Liver (tissue), 9 donors: ENCODE results near the gene GARIN5B. TPM values are rescaled to one million over a fixed set of nuclear protein-coding genes. Genes with fewer than 3 reads are reported as not detected.

Source experiments
- DNase-seq: peaks from one replicate; pipeline ENCODE4 v3.0.0-alpha.2; 2017; ENCODE audit warnings: low spot score
- H3K27ac ChIP-seq, 2 donors: one replicate each; pipeline ENCODE4 v1.7.0; 2013; ENCODE audit warnings: inconsistent platforms in 2 of 2, low read length in 2 of 2, control low read depth in 1 of 2, low read depth in 1 of 2, mild to moderate bottlenecking in 1 of 2
- H3K27me3 ChIP-seq, 4 donors: one replicate each; pipeline versions ENCODE4 v1.6.1 to v1.7.0; 2013; ENCODE audit warnings: low read length in 3 of 4, inconsistent platforms in 1 of 4, mild to moderate bottlenecking in 1 of 4, moderate library complexity in 1 of 4; ENCODE audit not compliant: control insufficient read depth in 4 of 4, insufficient read depth in 4 of 4
- H3K36me3 ChIP-seq, 4 donors: one replicate each; pipeline versions ENCODE4 v1.6.1 to v1.7.0; 2013; ENCODE audit warnings: low read length in 3 of 4, mild to moderate bottlenecking in 3 of 4, low read depth in 1 of 4, moderate library complexity in 1 of 4; ENCODE audit not compliant: control insufficient read depth in 4 of 4, insufficient read depth in 3 of 4
- H3K4me1 ChIP-seq, 4 donors: one replicate each; pipeline versions ENCODE4 v1.6.1 to v1.7.0; 2013; ENCODE audit warnings: low read length in 3 of 4, mild to moderate bottlenecking in 3 of 4, moderate library complexity in 1 of 4; ENCODE audit not compliant: control insufficient read depth in 4 of 4, insufficient read depth in 4 of 4
- H3K4me3 ChIP-seq, 3 donors: one replicate each; pipeline versions ENCODE4 v1.6.1 to v1.7.0; 2013; ENCODE audit warnings: low read length in 3 of 3, control low read depth in 1 of 3, low read depth in 1 of 3, mild to moderate bottlenecking in 1 of 3
- H3K9ac ChIP-seq, 2 donors: one replicate each; pipeline ENCODE4 v1.7.0; 2013; ENCODE audit warnings: low read length in 2 of 2, mild to moderate bottlenecking in 2 of 2, moderate library complexity in 2 of 2, control low read depth in 1 of 2, low read depth in 1 of 2
- H3K9me3 ChIP-seq, 4 donors: one replicate each; pipeline versions ENCODE4 v1.6.1 to v1.7.0; 2013; ENCODE audit warnings: low read length in 3 of 4; ENCODE audit not compliant: control insufficient read depth in 4 of 4
- EGR1 ChIP-seq, 2 donors: IDR thresholded peaks; 2 replicates each; pipeline ENCODE4 v1.6.1; 2016 to 2018; ENCODE audit warnings: antibody characterized with exemption in 2 of 2, low read depth in 2 of 2
- FOXA1 ChIP-seq: IDR thresholded peaks from 2 replicates; pipeline ENCODE4 v1.6.1; 2016; ENCODE audit warnings: antibody characterized with exemption
- FOXA2 ChIP-seq: IDR thresholded peaks from 2 replicates; pipeline ENCODE4 v1.6.1; 2016; ENCODE audit warnings: antibody characterized with exemption
- GABPA ChIP-seq, 2 donors: IDR thresholded peaks in 1 of 2; conservative IDR thresholded peaks in 1 of 2; 2 replicates each; pipeline ENCODE4 v1.6.1; 2016; ENCODE audit warnings: antibody characterized with exemption in 2 of 2, mild to moderate bottlenecking in 1 of 2, moderate library complexity in 1 of 2
- HNF4A ChIP-seq, 2 donors: conservative IDR thresholded peaks; 2 replicates each; pipeline ENCODE4 v1.6.1; 2016; ENCODE audit warnings: antibody characterized with exemption in 2 of 2, mild to moderate bottlenecking in 2 of 2
- HNF4G ChIP-seq: IDR thresholded peaks from 2 replicates; pipeline ENCODE4 v1.6.1; 2016; ENCODE audit warnings: antibody characterized with exemption
- JUND ChIP-seq, 2 donors: IDR thresholded peaks; 2 replicates each; pipeline ENCODE4 v1.6.1; 2016; ENCODE audit warnings: antibody characterized with exemption in 2 of 2
- NR2F2 ChIP-seq: IDR thresholded peaks from 2 replicates; pipeline ENCODE4 v1.6.1; 2016; ENCODE audit warnings: antibody characterized with exemption
- RAD21 ChIP-seq, 2 donors: IDR thresholded peaks; 2 replicates each; pipeline ENCODE4 v1.6.1; 2016; ENCODE audit warnings: antibody characterized with exemption in 2 of 2, mild to moderate bottlenecking in 2 of 2
- RXRA ChIP-seq, 2 donors: IDR thresholded peaks; 2 replicates each; pipeline ENCODE4 v1.6.1; 2017 to 2018; ENCODE audit warnings: antibody characterized with exemption in 2 of 2, mild to moderate bottlenecking in 1 of 2
- SP1 ChIP-seq: IDR thresholded peaks from 2 replicates; pipeline ENCODE4 v1.6.1; 2018; ENCODE audit warnings: antibody characterized with exemption, mild to moderate bottlenecking
- TAF1 ChIP-seq: conservative IDR thresholded peaks from 2 replicates; pipeline ENCODE4 v1.6.1; 2016; ENCODE audit warnings: antibody characterized with exemption, mild to moderate bottlenecking
- YY1 ChIP-seq: IDR thresholded peaks from 2 replicates; pipeline ENCODE4 v1.6.1; 2016; ENCODE audit warnings: antibody characterized with exemption, mild to moderate bottlenecking
- WGBS: extraction: QIAGEN DNeasy Blood & Tissue Kit; methylation state at CpG from one replicate; pipeline ENCODE4 v1.1.7; 2013; 5-methylcytosine and 5-hydroxymethylcytosine counted together
- polyA plus RNA-seq, 2 donors: library from polyadenylated mRNA; stranded (reverse) in 1 of 2; unstranded in 1 of 2; fragments of 200-250 nt in 1 of 2; fragments of >200 nt in 1 of 2; fragmentation: Nextera tagmentation in 1 of 2; extraction: Ambion mirVana in 1 of 2; gene quantifications; one replicate each; pipeline versions ENCODE4 v1.2.1 to v1.2.3, GENCODE V29; 2013 to 2015
- total RNA-seq, 2 donors: library from RNA; depleted of rRNA; stranded (reverse); fragments of >200 nt; gene quantifications; one replicate each; pipeline ENCODE4 v1.2.3, GENCODE V29; 2014
- TF ChIP-seq, protein P1 (sequence below): IDR thresholded peaks from 2 replicates; pipeline ENCODE4 v1.6.1; 2016; ENCODE audit warnings: antibody characterized with exemption
- TF ChIP-seq, protein P2 (sequence below): fragments of 150-350 bp; IDR thresholded peaks from 2 replicates; pipeline ENCODE4 v1.5.1; 2017; ENCODE audit warnings: improper control_type of control experiment, low read depth, low read length; ENCODE audit not compliant: missing input control
- TF ChIP-seq, protein P3 (sequence below): IDR thresholded peaks from 2 replicates; pipeline ENCODE4 v1.6.1; 2016; ENCODE audit warnings: antibody characterized with exemption
- TF ChIP-seq, protein P4 (sequence below): IDR thresholded peaks from 2 replicates; pipeline ENCODE4 v1.6.1; 2016; ENCODE audit warnings: antibody characterized with exemption
- TF ChIP-seq, protein P5 (sequence below): IDR thresholded peaks from 2 replicates; pipeline ENCODE4 v1.6.1; 2016; ENCODE audit warnings: antibody characterized with exemption, mild to moderate bottlenecking
- donor health status: healthy.
- donor health status: healthy.
- donor health status: healthy.
- donor health status: healthy.
- donor health status: healthy.

Gene GARIN5B
- total and polyA plus RNA-seq, 4 donors: not detected

DNA sequence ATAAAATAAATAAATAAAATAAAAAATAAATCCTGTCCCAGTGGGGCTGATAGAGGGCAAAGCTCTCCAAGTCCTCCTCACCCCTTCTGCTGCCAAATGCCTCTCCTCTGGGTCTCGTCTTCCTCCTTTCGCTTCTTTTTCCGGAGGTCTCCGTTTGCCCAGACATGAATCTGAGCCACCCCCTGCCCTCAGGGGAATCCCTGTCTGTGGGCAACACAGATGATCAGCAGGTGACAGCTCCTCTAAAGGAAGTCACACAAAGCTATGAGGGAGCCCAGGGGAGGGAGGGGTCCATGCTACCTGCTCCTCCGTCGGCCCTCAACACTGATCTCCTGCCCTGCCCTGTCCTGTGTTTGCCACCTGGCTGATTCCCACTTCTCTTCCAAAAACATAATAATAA, 38.4 kb downstream of the GARIN5B start:
- Histone ChIP-seq H3K4me1 (no peaks in the 10 kb centered on the region), H3K27me3 (peaks cover 0 to 2% (median 0%) of the 10 kb centered on the region in 4 donors), H3K9me3 (no peaks in the 10 kb centered on the region), H3K4me3 (no peak overlapping the region), H3K9ac (no peak overlapping the region), H3K27ac (no peak overlapping the region), H3K36me3 (no peaks in the 10 kb centered on the region)
- WGBS: 88% methylated on average over 6 of the region's 6 CpGs
- no peak for DNase-seq
- TF ChIP-seq, protein P1, sequence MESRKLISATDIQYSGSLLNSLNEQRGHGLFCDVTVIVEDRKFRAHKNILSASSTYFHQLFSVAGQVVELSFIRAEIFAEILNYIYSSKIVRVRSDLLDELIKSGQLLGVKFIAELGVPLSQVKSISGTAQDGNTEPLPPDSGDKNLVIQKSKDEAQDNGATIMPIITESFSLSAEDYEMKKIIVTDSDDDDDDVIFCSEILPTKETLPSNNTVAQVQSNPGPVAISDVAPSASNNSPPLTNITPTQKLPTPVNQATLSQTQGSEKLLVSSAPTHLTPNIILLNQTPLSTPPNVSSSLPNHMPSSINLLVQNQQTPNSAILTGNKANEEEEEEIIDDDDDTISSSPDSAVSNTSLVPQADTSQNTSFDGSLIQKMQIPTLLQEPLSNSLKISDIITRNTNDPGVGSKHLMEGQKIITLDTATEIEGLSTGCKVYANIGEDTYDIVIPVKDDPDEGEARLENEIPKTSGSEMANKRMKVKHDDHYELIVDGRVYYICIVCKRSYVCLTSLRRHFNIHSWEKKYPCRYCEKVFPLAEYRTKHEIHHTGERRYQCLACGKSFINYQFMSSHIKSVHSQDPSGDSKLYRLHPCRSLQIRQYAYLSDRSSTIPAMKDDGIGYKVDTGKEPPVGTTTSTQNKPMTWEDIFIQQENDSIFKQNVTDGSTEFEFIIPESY: no peak
- TF ChIP-seq GABPA (IDR thresholded peaks at IDR 0.05 in 1 of 2, conservative IDR thresholded peaks at IDR 0.05 in 1 of 2): no peak
- no peak for TF ChIP-seq RAD21 (IDR thresholded peaks at IDR 0.05)
- TF ChIP-seq, protein P2, sequence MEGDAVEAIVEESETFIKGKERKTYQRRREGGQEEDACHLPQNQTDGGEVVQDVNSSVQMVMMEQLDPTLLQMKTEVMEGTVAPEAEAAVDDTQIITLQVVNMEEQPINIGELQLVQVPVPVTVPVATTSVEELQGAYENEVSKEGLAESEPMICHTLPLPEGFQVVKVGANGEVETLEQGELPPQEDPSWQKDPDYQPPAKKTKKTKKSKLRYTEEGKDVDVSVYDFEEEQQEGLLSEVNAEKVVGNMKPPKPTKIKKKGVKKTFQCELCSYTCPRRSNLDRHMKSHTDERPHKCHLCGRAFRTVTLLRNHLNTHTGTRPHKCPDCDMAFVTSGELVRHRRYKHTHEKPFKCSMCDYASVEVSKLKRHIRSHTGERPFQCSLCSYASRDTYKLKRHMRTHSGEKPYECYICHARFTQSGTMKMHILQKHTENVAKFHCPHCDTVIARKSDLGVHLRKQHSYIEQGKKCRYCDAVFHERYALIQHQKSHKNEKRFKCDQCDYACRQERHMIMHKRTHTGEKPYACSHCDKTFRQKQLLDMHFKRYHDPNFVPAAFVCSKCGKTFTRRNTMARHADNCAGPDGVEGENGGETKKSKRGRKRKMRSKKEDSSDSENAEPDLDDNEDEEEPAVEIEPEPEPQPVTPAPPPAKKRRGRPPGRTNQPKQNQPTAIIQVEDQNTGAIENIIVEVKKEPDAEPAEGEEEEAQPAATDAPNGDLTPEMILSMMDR: no peak
- no peak for TF ChIP-seq TAF1
- TF ChIP-seq FOXA2: no peak
- no peak for TF ChIP-seq YY1
- no peak for TF ChIP-seq SP1
- TF ChIP-seq FOXA1: no peak

DNA sequence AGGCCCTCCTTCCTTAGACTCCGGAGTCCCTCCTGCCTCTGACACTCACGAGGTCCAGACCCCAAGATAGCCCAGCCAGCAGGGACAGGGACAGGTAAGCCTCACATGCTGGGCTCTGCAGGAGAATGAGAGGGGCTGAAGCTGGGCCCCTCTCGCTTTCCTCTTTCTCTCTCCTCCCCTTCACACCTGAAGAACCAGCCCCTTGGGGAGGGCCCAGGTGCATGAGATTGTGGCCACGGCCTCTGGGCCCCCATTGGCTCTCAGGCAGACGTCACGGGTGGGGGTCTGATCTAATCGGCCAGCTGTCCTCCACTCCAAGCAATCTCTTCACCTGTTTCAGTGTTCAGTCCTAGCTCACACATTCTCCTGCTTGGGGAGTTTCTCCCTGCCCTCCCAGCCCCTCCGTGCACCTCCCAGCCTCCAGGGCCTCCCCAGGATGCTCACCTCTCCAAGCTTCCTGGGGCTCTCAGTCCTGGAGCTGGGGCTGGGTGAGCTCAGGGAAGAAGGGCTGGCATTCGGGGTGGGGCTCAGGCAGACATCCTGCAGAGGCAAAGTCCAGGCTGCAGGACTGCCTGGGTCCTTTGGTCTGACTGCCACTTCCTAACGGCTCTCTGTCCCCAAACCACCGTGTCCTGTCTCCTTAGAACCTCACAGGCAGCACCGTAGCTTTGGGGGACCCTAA, 40.7 kb downstream of the GARIN5B start:
- no peak for DNase-seq
- H3K9ac ChIP-seq: no peak overlapping the region
- 58% methylated on average over 12 of the region's 12 CpGs for WGBS

More for the DNA sequence above, 40.7 kb downstream of the GARIN5B start:
- H3K4me1 ChIP-seq: no peaks in the 10 kb centered on the region
- no peak for TF ChIP-seq YY1
- TF ChIP-seq, protein P3, sequence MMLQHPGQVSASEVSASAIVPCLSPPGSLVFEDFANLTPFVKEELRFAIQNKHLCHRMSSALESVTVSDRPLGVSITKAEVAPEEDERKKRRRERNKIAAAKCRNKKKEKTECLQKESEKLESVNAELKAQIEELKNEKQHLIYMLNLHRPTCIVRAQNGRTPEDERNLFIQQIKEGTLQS: no peak
- no peak for TF ChIP-seq RAD21 (IDR thresholded peaks at IDR 0.05)
- no peak for TF ChIP-seq JUND (IDR thresholded peaks at IDR 0.05)
- no peak for TF ChIP-seq FOXA2
- TF ChIP-seq HNF4G: no peak
- no peak for TF ChIP-seq TAF1
- TF ChIP-seq, protein P2: no peak
- TF ChIP-seq FOXA1: no peak
- TF ChIP-seq RXRA (IDR thresholded peaks at IDR 0.05): no peak
- TF ChIP-seq, protein P4, sequence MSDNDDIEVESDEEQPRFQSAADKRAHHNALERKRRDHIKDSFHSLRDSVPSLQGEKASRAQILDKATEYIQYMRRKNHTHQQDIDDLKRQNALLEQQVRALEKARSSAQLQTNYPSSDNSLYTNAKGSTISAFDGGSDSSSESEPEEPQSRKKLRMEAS: no peak
- TF ChIP-seq, protein P5, sequence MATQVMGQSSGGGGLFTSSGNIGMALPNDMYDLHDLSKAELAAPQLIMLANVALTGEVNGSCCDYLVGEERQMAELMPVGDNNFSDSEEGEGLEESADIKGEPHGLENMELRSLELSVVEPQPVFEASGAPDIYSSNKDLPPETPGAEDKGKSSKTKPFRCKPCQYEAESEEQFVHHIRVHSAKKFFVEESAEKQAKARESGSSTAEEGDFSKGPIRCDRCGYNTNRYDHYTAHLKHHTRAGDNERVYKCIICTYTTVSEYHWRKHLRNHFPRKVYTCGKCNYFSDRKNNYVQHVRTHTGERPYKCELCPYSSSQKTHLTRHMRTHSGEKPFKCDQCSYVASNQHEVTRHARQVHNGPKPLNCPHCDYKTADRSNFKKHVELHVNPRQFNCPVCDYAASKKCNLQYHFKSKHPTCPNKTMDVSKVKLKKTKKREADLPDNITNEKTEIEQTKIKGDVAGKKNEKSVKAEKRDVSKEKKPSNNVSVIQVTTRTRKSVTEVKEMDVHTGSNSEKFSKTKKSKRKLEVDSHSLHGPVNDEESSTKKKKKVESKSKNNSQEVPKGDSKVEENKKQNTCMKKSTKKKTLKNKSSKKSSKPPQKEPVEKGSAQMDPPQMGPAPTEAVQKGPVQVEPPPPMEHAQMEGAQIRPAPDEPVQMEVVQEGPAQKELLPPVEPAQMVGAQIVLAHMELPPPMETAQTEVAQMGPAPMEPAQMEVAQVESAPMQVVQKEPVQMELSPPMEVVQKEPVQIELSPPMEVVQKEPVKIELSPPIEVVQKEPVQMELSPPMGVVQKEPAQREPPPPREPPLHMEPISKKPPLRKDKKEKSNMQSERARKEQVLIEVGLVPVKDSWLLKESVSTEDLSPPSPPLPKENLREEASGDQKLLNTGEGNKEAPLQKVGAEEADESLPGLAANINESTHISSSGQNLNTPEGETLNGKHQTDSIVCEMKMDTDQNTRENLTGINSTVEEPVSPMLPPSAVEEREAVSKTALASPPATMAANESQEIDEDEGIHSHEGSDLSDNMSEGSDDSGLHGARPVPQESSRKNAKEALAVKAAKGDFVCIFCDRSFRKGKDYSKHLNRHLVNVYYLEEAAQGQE: no peak
- no peak for TF ChIP-seq NR2F2
- no peak for TF ChIP-seq EGR1 (IDR thresholded peaks at IDR 0.05; ENCODE audit: low read depth in 2 of 2)
- TF ChIP-seq HNF4A (conservative IDR thresholded peaks at IDR 0.05): no peak
- TF ChIP-seq, protein P1: no peak
- no peak for TF ChIP-seq GABPA (IDR thresholded peaks at IDR 0.05 in 1 of 2, conservative IDR thresholded peaks at IDR 0.05 in 1 of 2)
- TF ChIP-seq SP1: no peak
- H3K9me3 ChIP-seq: no peaks in the 10 kb centered on the region
- no peak overlapping the region for H3K27ac ChIP-seq
- no peaks in the 10 kb centered on the region for H3K36me3 ChIP-seq
- H3K4me3 ChIP-seq: no peak overlapping the region
- H3K27me3 ChIP-seq: peaks cover 0 to 2% (median 0%) of the 10 kb centered on the region in 4 donors
